ENCODE results near the gene TNFRSF21.

GRCh38 chr6:47241742-47242482 is 67.8 kb downstream of the TNFRSF21 start:
- TF ChIP-seq CTCF (IDR thresholded peaks at IDR 0.05) (no peak), POLR2AphosphoS5 (IDR thresholded peaks at IDR 0.05) (no peak)

Data from prostate gland (tissue), 2 donors.